Activated CD8-positive, alpha-beta memory T cell treated with anti-CD3 and anti-CD28 coated beads for 48 hours (primary cell): ENCODE measurements around the gene WDR38.
"Not testable (repeated sequence)": the region's sequence is repeated elsewhere in the genome, so short reads cannot be mapped to it uniquely, and the experiment has no call there.

Experiments
- DNase-seq, 3 experiments: peaks; one replicate each; pipeline ENCODE4 v3.0.0-alpha.2; 2020; ENCODE audit warnings: low read depth in 2 of 3, low spot score in 2 of 3

Gene WDR38

DNA sequence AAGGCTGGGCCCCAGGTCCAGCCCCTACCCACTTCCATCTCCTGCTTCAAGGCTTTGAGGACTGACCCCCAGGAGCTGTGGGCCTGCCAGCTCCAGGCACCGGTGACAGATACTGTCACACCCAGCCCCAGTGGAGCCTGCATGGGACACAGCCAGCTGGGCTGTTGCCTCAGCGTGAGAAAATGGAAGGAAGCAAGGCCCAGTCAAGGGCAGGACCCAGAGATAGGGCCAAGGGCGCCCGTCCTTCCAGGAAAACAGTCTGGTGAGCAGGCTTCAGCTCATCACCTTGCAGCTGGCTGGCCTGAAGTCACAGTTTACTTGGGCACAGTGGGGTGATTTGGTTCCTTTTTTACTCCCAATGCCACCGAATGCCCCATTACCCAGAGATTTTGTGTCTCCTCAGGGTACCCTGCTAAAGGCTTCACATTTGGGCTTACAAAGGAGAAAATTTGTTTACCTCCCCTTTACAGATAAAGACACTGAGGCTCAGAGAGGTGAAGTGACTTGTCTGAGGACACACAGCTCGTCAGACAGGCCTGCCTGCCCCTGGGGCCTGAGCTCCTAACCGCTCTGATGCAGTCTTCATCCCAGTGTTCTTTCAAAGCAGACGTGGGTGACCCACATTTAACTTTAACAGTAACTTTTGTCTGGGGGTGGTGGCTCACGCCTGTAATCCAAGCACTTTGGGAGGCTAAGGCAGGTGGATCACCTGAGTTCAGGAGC lies 21.5 kb upstream of the WDR38 start:
- DNase-seq, result no peak

DNA sequence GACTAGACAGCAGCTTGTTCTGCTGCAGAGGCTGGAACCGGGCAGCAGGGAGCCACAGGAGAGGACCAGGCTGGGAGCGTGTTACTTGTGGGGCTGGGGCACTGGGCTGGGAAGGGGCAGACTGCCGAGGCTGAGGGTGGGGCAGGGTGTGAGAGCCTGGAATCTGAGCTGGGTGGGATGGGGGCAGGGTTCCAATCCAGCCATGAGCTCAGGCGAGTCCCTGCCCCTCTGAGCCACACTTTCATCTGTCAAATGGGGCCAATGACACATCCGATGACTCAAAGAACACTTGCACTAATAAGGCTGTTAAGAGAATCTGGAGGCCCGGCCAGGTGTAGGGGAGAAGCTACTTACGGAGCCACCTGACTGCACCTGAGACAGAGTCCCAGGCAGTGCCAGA lies 18.7 kb upstream of the WDR38 start:
- no peak for DNase-seq

DNA sequence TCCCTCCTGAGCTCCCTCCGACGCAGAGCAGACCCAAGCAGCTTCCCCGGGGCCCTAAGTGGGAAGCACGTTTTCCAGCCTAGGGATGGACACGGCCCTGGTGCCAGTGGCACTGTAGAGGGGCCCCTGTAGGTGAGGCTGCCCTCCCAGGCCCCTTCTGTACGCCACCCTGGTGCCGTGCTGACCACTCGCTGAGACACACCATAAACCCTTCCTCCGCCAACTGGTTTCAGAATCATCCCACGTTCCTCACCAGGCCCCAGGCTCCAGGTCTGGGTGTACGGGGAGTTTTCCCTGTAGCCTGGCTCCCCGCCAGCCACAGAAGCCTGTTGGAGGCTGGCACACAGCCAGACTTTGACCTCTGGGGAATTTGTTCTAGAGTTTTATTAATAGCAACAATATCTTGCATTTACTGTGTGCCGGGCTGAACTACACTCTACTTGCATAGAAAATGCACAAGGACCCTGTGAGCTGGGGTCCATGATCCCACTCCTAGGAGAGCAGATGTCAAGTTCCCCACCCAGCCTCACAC lies 18.2 kb upstream of the WDR38 start:
- DNase-seq, result no peak

DNA sequence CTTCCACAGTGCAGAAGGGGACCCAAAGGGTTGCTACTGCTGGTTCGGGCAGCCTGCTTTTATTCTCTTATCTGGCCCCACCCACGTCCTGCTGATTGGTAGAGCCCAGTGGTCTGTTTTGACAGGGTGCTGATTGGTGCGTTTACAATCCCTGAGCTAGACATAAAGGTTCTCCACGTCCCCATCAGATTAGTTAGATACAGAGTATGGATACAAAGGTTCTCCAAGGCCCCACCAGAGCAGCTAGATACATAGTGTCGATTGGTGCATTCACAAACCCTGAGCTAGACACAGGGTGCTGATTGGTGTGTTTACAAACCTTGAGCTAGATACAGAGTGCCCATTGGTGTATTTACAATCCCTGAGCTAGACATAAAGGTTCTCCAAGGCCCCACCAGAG lies 15.1 kb upstream of the WDR38 start:
- DNase-seq, result not testable (repeated sequence)

DNA sequence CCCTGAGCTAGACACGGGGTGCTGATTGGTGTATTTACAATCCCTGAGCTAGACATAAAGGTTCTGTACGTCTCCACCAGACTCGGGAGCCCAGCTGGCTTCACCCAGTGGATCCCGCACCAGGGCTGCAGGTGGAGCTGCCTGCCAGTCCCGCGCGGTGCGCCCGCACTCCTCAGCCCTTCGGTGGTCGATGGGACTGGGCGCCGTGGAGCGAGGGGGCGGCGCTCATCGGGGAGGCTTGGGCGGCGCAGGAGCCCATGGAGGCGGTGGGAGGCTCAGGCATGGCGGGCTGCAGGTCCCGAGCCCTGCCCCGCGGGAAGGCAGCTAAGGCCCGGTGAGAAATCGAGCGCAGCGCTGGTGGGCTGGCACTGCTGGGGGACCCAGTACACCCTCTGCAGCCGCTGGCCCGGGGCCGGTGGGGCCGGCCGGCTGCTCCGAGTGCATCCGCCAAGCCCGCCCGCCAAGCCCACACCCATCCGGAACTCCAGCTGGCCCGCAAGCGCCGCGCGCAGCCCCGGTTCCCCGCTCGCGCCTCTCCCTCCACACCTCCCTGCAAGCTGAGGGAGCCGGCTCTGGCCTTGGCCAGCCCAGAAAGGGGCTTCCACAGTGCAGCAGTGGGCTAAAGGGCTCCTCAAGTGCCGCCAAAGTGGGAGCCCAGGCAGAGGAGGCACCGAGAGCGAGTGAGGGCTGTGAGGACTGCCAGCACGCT lies 14.5 kb upstream of the WDR38 start:
- not testable (repeated sequence) for DNase-seq

DNA sequence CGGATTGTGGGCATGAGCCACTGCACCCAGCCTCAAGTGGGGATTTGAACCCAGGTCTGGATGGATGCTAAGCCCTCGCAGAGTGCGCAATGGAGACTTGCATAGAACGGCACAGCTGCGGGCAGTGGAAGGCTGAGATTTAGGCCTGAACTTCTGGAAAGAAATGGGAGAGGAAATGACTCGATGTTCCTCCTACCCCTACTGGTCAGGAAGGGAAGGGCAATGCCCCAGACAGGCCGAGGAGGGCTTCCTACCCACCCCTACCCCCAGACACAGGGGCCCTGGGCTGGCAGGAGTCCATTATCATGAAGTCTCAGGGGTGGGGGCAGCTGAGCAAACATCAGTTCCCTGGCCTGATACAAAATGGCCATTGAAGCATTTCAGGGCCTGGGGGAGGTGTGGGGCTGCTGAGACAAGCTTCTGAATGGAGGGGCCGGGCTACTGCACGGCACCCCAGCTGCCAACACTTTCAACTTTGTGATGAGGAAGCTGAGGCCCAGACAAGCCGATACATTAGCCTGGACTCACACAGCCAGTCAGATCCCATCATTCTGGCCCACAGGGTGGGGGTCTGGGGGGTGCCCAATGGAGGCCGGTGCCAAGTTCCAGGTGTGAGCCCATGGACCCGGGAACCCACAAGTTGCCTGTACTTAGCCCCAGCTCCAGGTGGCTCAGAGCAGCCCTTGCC lies 13.5 kb upstream of the WDR38 start:
- DNase-seq, result no peak

DNA sequence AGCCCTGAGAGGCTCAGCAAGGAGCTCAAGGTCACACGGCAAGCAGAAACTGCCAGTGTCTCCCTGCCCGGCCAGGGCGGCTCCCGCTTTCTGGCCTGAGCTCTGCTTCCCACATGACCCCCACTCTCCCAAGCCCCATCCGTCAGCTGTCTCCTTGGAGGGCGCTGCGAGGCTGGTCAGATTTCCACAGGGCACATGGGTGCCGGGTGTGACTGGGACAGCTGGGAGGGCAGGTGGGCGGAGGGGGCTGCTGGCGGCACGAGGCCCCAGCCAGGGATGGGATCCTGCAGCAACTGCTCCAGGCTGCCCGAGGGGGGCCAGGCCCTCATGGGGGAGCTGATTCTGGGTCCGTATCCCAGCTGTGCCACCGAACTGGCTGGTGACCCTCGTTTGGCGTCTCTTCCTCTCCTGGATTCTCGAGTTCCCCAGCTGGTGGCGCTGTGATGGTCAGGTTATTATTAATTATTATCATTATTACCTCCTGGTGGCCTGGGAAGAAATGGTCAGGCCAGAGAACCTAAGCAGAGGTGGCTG lies 12.9 kb upstream of the WDR38 start:
- no peak for DNase-seq

DNA sequence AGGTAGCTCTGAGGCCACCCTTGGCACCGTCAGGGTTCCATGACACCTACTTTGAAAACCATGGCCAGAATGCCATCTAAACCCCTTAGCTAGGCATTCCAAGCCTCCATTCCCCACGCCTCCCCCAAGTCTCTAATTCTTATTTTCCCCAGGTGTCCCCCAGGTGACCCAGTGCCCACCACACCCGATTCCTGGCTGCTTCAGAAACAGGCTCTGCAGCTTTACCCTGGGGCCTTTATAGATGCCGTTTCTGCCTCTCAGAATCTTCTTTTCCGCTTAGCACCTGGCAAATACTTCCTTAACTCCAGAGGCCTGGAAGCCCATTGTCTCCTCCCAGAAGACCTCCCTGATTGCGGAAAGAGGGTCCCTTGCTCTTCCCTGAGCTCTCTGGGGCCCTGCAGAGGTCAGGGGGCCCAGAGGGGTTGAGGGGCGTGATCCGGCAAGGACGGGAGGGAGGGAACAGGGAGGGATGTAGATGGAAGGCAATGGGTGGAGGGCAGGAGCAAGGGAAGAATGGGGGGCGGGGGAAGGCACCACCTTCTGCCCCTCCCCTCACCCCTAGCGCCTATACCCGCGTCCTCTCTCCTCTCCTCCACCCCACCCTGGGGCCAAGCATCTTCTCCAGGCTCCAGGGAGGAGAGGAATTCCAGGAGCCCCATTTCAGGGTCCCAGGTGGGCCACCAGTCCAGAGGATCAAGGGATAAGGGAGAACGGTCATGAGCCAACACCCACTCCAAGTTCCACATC lies 12.0 kb upstream of the WDR38 start:
- DNase-seq, result no peak

DNA sequence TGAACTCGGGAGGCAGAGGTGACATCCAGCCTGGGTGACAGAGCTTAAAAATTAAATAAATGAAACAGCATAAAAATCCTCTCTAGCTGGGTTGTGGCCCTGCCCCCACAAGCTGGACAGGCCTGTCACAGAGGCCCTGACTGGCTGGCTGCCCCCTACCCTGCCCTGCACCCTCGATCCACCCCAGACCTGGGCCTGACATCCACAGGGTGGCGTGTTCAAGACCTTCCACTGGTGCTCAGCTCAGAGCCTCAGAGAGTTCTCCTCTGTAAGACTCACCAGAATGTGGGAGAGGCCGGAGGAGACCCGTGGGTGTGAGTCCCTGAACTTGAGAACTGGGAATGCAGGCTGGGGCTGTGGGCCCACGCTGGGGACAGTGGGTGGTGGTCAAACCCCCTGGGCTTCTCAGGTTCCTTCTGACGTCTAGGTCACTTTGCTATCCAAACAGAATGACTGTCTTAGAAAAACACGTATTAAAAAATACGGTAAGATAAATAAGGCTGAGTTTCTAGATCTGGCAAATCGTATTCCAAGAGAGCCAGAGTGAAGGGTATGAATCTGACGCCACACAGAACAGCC lies 9.7 kb upstream of the WDR38 start:
- no peak for DNase-seq

DNA sequence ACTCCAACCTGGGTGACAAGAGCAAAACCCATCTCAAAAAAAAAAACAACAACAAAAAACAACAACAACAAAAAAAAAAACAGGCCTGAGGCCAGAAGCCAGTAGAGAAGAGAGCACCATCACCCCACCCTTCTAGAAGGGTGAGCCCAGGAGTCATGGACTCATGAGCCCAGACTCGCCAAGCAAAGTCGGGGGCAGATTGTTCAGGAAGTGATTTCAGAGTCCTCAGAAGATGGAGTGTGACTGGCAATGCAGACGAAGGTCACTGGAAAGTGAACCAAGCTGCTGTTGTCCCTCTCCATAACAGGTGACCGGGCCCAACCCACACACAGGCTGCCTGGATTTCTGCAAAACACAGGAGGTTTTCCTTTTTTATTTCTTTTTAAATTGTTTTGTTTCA lies 9.0 kb upstream of the WDR38 start:
- DNase-seq, result no peak

DNA sequence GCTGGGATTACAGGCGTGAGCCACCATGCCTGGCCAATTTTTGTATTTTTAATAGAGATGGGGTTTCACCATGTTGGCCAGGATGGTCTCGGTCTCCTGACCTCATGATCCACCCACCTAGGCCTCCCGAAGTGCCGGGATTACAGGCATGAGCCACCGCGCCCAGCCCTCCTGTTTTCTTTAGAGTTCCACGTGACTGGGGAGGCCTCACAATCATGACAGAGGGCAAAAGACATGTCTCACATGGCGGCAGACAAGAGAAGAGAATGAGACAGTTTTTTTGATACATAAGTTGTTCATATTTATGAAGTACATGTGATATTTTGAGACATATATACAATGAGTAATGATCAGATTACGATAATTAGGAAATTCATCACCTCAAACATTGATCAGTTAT lies 6.8 kb upstream of the WDR38 start:
- not testable (repeated sequence) for DNase-seq

DNA sequence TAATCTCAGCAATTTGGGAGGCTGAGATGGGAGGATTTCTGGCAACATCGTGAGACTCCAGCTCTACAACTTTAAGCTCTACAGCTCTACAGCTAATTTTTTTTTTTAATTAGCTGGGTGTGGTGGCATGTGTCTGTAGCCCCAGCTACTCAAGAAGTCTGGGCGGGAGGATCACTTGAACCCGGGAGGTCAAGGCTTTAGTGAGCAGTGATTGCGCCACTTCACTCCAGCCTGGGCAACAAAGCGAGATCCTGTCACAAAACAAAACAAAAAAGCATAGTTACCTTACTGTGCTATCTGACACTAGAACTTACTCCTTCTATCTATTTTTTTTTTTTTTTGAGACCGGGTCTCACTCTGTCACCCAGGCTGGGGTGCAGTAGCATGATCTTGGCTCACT lies 6.3 kb upstream of the WDR38 start:
- no peak for DNase-seq

DNA sequence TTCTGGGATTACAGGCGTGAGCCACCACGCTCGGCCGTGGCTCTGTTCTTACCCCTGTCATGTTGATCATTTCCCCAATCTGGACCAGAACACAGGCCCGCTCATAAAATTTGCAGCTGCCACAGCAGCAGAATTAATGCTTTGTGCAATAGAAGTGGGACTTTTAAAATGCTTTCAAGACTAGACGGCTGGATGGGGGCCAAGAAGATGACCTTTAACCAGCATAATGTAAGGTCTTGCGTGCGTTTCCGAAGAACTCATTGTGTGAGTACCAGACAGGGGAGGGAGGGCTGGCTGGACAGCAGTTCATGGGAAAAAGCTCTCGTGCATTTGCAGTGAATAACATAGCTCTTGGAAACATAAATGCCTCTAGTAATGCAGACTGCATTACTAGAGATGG lies 3.5 kb upstream of the WDR38 start:
- no peak for DNase-seq

DNA sequence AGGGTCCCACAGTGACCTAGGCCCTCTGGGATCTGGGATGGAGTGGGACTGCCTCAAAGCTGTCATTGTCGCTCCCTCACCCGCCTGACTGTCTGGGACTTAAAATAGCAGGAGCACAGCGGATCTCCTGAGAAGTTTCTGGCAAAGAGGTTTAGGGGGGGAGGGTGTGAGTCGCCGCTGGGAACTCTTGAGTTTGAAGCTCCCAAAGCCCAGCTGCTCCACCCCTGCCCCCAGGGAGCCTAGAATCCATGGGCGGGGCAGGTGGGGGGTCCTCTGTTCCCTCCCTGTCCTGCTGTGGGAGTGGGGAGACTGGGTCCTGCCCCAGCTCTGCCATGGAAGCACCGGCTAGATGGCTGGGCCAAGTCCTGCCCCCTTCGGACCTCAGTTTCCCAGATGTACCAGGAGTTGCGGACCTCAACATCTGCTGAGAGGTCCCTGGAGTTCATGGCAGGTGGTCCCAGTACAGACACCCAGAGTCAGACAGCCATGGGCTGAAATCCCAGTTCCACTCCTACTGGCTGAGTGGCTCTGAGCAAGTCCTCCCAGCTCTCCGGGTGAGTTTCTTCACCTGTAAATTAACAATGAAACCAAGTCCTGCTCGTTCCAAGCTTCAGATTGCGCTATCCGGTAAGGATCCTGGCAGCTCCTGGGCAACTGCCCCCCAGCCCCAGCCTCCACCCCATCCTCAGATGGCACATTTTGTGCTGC lies 985 bp upstream of the WDR38 start:
- DNase-seq, result no peak

DNA sequence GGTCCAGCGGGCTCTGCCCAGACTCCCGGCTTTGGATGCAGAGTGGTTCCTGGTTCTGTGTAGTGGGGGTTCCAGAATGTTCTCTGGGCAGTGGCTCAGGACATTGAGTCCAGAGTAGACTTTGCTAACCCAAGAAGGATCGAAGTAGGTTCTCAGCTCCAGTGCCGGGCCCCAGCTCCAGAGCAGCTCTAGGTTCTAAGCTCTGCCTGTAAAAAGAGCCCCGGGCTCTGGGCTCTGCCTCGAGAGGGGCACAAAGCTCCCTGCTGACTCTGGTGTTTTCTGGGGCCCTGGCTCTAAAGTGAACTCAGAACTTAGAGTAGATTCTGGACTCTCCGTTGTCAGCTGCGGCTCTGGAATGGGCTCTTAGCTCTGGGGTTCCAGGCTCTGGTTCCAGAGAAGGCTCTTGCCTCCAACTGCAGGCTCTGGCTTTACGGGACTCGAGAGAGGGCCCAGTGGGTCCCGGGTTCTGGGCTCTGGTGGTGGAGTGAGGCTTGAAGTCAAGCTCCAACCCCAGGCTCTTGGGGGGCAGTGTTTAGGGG lies 414 bp downstream of the WDR38 start:
- DNase-seq, result no peak

DNA sequence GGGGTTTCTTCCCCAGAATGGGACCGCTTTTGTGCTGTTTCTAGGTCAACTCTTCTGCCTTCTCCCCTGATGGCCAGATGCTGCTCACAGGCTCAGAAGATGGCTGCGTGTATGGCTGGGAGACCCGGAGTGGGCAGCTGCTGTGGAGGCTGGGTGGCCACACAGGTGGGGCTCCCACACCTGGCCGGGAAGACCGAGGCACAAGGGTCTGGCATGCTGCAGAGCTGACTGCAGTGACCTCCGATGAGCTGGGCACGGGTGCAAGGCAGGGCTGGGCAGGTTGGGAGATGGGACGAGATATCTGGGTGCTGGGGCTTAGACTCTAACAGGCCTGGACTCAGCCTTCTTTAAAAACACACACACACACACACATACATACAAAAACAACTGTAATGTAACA lies 901 bp downstream of the WDR38 start:
- no peak for DNase-seq

DNA sequence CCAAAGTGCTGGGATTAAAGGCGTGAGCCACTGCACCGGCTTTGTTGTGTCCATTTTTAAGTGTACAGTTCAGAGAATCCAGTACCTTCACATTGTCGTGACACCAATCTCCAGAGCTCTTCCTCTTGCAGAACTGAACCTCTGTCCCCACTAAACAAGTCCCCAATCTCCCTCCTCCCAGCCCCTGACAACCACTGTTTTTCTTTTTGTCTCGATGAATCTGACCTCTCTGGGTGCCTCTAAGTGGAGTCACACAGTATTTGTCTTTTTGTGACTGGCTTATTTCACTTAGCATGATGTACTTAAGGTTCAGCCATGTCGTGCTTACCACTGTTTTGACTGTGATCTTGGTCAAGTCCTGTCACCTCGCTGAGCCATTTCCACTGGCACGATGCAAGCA lies 1.6 kb downstream of the WDR38 start:
- DNase-seq, result no peak

DNA sequence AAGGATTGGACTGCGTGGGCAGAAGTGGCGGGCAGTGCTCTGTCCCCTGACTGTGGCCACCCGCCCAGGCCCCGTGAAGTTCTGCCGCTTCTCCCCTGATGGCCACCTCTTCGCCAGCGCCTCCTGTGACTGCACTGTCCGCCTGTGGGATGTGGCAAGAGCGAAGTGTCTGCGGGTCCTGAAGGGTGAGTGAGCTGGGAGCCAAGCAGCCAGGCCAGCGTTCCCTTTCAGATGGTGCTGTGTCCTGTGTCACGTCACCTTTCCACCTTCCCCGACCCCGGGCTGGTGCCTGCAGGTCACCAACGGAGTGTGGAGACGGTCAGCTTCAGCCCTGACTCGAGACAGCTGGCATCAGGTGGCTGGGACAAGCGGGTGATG lies 2.3 kb downstream of the WDR38 start:
- DNase-seq, result no peak

DNA sequence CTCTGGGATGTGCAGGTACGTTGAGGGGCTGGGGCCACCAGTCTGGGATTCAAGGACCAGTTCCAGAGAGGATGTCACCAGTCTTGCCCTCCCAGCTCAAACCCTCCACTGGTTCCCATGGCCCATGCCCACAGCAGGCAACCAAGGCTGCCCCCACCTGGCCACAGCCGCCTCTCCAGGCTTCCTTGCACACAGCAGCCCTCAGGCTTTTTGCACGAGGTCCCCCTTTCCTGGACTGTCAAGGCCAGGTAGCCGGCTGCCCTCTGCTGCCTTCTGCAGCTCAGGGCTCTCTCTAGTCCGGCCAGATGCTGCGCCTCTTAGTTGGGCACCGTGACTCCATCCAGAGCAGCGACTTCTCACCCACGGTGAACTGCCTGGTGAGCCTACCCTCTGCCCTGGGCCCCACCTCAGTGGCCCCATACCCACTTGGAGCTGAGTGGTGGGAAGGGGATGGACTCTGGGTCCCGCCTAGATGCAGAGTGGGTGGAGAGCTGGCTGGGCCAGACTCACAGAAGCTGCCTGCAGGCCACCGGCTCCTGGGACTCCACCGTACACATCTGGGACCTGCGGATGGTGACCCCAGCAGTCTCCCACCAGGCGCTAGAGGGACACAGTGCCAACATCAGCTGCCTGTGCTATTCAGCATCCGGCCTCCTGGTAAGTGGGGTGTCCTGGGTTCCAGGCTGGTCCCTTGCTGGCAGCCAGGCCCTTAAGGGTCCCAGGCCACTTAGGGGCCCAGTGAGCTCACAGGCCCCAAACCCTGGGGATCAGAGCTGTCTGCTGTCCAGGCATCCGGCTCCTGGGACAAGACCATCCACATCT lies 2.9 kb downstream of the WDR38 start:
- DNase-seq, result no peak
